GM23248 (cell line): ENCODE results near the gene HIP1. TPM values are rescaled to one million over a fixed set of nuclear protein-coding genes. Genes with fewer than 3 reads are reported as not detected.
A peak's percentile ranks its signal among the peaks of the same experiment; 100 is the strongest.
"Not testable (repeated sequence)": the region's sequence is repeated elsewhere in the genome, so short reads cannot be mapped to it uniquely, and the experiment has no call there.

Experiments
- DNase-seq: peaks from one replicate; pipeline ENCODE4 v3.0.0-alpha.2; 2015
- H2AFZ ChIP-seq: fragments of 200-600 bp; sonication (generic); 2 replicates; pipeline ENCODE4 v1.6.1; 2016; ENCODE audit warnings: antibody characterized with exemption
- H3F3A ChIP-seq: fragments of 200-600 bp; sonication (generic); 2 replicates; pipeline ENCODE4 v1.6.1; 2016; ENCODE audit warnings: mild to moderate bottlenecking, antibody characterized with exemption, mixed run types; ENCODE audit not compliant: insufficient read depth
- H3K27ac ChIP-seq: fragments of 200-600 bp; sonication (generic); 2 replicates; pipeline ENCODE4 v1.5.1; 2016; ENCODE audit warnings: mild to moderate bottlenecking
- H3K27me3 ChIP-seq: fragments of 200-600 bp; sonication (generic); replicated peaks from 2 replicates; pipeline ENCODE4 v1.6.1; 2016; ENCODE audit warnings: mild to moderate bottlenecking; ENCODE audit not compliant: insufficient read depth
- H3K36me3 ChIP-seq: fragments of 200-600 bp; sonication (generic); 2 replicates; pipeline ENCODE4 v1.6.1; 2016; ENCODE audit warnings: low read depth, mild to moderate bottlenecking
- H3K4me1 ChIP-seq: fragments of 200-600 bp; sonication (generic); 2 replicates; pipeline ENCODE4 v1.6.1; 2016; ENCODE audit warnings: mild to moderate bottlenecking; ENCODE audit not compliant: insufficient read depth
- H3K4me2 ChIP-seq: fragments of 200-600 bp; sonication (generic); one replicate; pipeline ENCODE4 v1.6.1; 2016; ENCODE audit warnings: mild to moderate bottlenecking; ENCODE audit not compliant: unreplicated experiment
- H3K4me3 ChIP-seq: fragments of 200-600 bp; sonication (generic); 2 replicates; pipeline ENCODE4 v1.5.1; 2016; ENCODE audit warnings: mild to moderate bottlenecking
- H3K79me2 ChIP-seq: fragments of 200-600 bp; sonication (generic); 2 replicates; pipeline ENCODE4 v1.6.1; 2016; ENCODE audit warnings: mild to moderate bottlenecking; ENCODE audit not compliant: insufficient read depth
- H3K9ac ChIP-seq: fragments of 200-600 bp; sonication (generic); 2 replicates; pipeline ENCODE4 v1.6.1; 2016; ENCODE audit warnings: mild to moderate bottlenecking
- H3K9me2 ChIP-seq: fragments of 200-600 bp; sonication (generic); 2 replicates; pipeline ENCODE4 v1.6.1; 2016; ENCODE audit warnings: mixed run types, mild to moderate bottlenecking, moderate library complexity; ENCODE audit not compliant: insufficient read depth
- H3K9me3 ChIP-seq: fragments of 200-600 bp; sonication (generic); one replicate; pipeline ENCODE4 v1.6.1; 2017; ENCODE audit warnings: low read depth
- H4K20me1 ChIP-seq: fragments of 200-600 bp; sonication (generic); 2 replicates; pipeline ENCODE4 v1.6.0; 2016; ENCODE audit not compliant: insufficient read depth
- EZH2 ChIP-seq: fragments of 200-600 bp; sonication (generic); IDR thresholded peaks from 2 replicates; pipeline ENCODE4 v1.6.1; 2018; ENCODE audit warnings: antibody characterized with exemption, mild to moderate bottlenecking; ENCODE audit not compliant: insufficient read depth, poor library complexity, severe bottlenecking
- EZH2phosphoT487 ChIP-seq: fragments of 200-600 bp; sonication (generic); IDR thresholded peaks from 2 replicates; pipeline ENCODE4 v1.6.1; 2018; ENCODE audit warnings: antibody characterized with exemption, moderate library complexity, mild to moderate bottlenecking, low read depth; ENCODE audit not compliant: insufficient read depth
- WGBS, 2 experiments: methylation state at CpG; one replicate each; pipeline ENCODE4 v1.1.6; 2015 to 2017; ENCODE audit warnings: low lambda C conversion rate in 2 of 2, low coverage in 1 of 2; ENCODE audit errors: missing lambda C conversion rate in 2 of 2; 5-methylcytosine and 5-hydroxymethylcytosine counted together
- in situ Hi-C: fragments of 300-500 bp; cut with MboI; formaldehyde crosslinking; loops from 2 replicates; pipeline ENCODE4 v1.15.0; 2020
- polyA plus RNA-seq: library from polyadenylated mRNA; unstranded; fragments of >200 nt; fragmentation: Nextera tagmentation; extraction: Ambion mirVana; gene quantifications from 2 replicates; pipeline ENCODE4 v1.2.1, GENCODE V29; 2016
- total RNA-seq: library from RNA; depleted of rRNA; stranded (reverse); fragments of >200 nt; shearing (Covaris generic); gene quantifications from 2 replicates; pipeline ENCODE4 v1.2.3, GENCODE V29; 2014; rRNA removed

Gene HIP1
- total RNA-seq (12.8 and 13.6 TPM in 2 replicates), polyA plus RNA-seq (6.1 and 6.2 TPM in 2 replicates)

- H3K4me1 ChIP-seq: peaks cover 15% of the 10 kb centered on the region
- H3K36me3 ChIP-seq: no peaks in the 10 kb centered on the region
- H3K27ac ChIP-seq: peak within 1 kb of the TSS; percentile 42
- no peaks in the 10 kb centered on the region for H3K9me3 ChIP-seq
- peak within 1 kb of the TSS; percentile 82 for H3K9ac ChIP-seq
- no peaks in the 10 kb centered on the region for H3K27me3 ChIP-seq
- peaks cover 18% of the 10 kb centered on the region for H3F3A ChIP-seq
- no peaks in the 10 kb centered on the region for H4K20me1 ChIP-seq
- no peak for DNase-seq
- TF ChIP-seq EZH2 (no peak), EZH2phosphoT487 (no peak)
- in situ Hi-C loops: no loop called here
- H3K79me2 ChIP-seq: peaks cover 29% of the 10 kb centered on the region
- peak within 1 kb of the TSS; percentile 91 for H2AFZ ChIP-seq
- H3K4me3 ChIP-seq: peak within 1 kb of the TSS; percentile 90
- H3K4me2 ChIP-seq: peak within 1 kb of the TSS; percentile 87
- H3K9me2 ChIP-seq: no peaks in the 10 kb centered on the region
- 1 to 2% methylated on average over 19 to 28 of the region's 30 CpGs for WGBS, 2 experiments
These were observed at the start of gene HIP1 for GRCh38 chr7:75738604-75738974. HIP1 (minus strand) TSS chr7:75738941; CDS start chr7:75738920, 21 bp downstream.

- H3K36me3 ChIP-seq, H3K4me1 ChIP-seq, H2AFZ ChIP-seq, H3K4me2 ChIP-seq, in situ Hi-C loops, H3K4me3 ChIP-seq, H3K27me3 ChIP-seq, H4K20me1 ChIP-seq, H3K79me2 ChIP-seq, H3K27ac ChIP-seq, H3K9me3 ChIP-seq, H3F3A ChIP-seq, H3K9ac ChIP-seq, DNase-seq, H3K9me2 ChIP-seq: not testable (repeated sequence)
- WGBS, 2 experiments: 87 to 89% methylated on average over 12 to 14 of the region's 14 CpGs
These were observed 49.6 kb upstream of the HIP1 start for GRCh38 chr7:75788154-75788847.

GRCh38 chr7:75783058-75783457 lies 44.3 kb upstream of the HIP1 start:
- H3K9me3 ChIP-seq, H3K9ac ChIP-seq, H4K20me1 ChIP-seq, H3K4me2 ChIP-seq, H3K27ac ChIP-seq, DNase-seq, H3K4me1 ChIP-seq, H3K4me3 ChIP-seq, H2AFZ ChIP-seq, in situ Hi-C loops, H3K36me3 ChIP-seq, H3K27me3 ChIP-seq, H3F3A ChIP-seq, H3K9me2 ChIP-seq, H3K79me2 ChIP-seq: not testable (repeated sequence)
- WGBS, 2 experiments: 89 to 94% methylated on average over 5 of the region's 5 CpGs

GRCh38 chr7:75780647-75781273 lies 42.0 kb upstream of the HIP1 start:
- H3K9me2 ChIP-seq, in situ Hi-C loops, H3K4me2 ChIP-seq, H3K4me3 ChIP-seq, H3K27ac ChIP-seq, H3K79me2 ChIP-seq, H3K9ac ChIP-seq, H2AFZ ChIP-seq, H3K36me3 ChIP-seq, H3K4me1 ChIP-seq, H3K27me3 ChIP-seq, H4K20me1 ChIP-seq, H3K9me3 ChIP-seq, DNase-seq: not testable (repeated sequence)
- H3F3A ChIP-seq: peaks cover 12% of the 10 kb centered on the region
- WGBS, 2 experiments: 93% methylated on average over 14 of the region's 14 CpGs

- H3K9me2 ChIP-seq, H3K36me3 ChIP-seq, H4K20me1 ChIP-seq, H3K9me3 ChIP-seq, H3K4me1 ChIP-seq, H3K4me3 ChIP-seq, in situ Hi-C loops, H3K79me2 ChIP-seq, H3K9ac ChIP-seq, H3K27me3 ChIP-seq, H2AFZ ChIP-seq: not testable (repeated sequence)
- peak; percentile 82 for DNase-seq
- WGBS, 2 experiments: 41 to 45% methylated on average over 11 of the region's 11 CpGs
- H3K27ac ChIP-seq: 0 out of 2 replicates have a peak overlapping the region, but pooled peaks have one; percentile 18
- peaks cover 12% of the 10 kb centered on the region for H3F3A ChIP-seq
- H3K4me2 ChIP-seq: peak overlapping the region; percentile 44
These were observed 40.8 kb upstream of the HIP1 start for GRCh38 chr7:75779516-75779915.

GRCh38 chr7:75779035-75779434 lies 40.3 kb upstream of the HIP1 start:
- H4K20me1 ChIP-seq, H3K9me2 ChIP-seq, H3K27me3 ChIP-seq, H3K36me3 ChIP-seq, H3K4me1 ChIP-seq, H3K4me3 ChIP-seq, H2AFZ ChIP-seq, in situ Hi-C loops, H3K9ac ChIP-seq, H3K79me2 ChIP-seq, DNase-seq, H3K9me3 ChIP-seq: not testable (repeated sequence)
- peaks cover 12% of the 10 kb centered on the region for H3F3A ChIP-seq
- 75 to 77% methylated on average over 11 of the region's 11 CpGs for WGBS, 2 experiments
- H3K27ac ChIP-seq: 0 out of 2 replicates have a peak overlapping the region, but pooled peaks have one; percentile 18
- H3K4me2 ChIP-seq: peak overlapping the region; percentile 44
